ENCODE data around the gene ACKR1.

GRCh38 chr1:159184201-159184600 lies 20.5 kb upstream of the ACKR1 start:
- TF ChIP-seq POLR2A (IDR thresholded peaks at IDR 0.05; ENCODE audit: low read length), result no peak
- TF ChIP-seq GATA1 (IDR thresholded peaks at IDR 0.05; ENCODE audit: low read depth, low read length), result no peak

All from erythroblast (primary cell).